HAP-1 (cell line): ENCODE data around the gene TKTL2.
"Not testable (repeated sequence)": the region's sequence is repeated elsewhere in the genome, so short reads cannot be mapped to it uniquely, and the experiment has no call there.

Experiments
- DNase-seq, 2 experiments: peaks; one replicate each; pipeline ENCODE4 v3.0.0-alpha.2; 2016 to 2020; ENCODE audit warnings: low spot score in 2 of 2
- H3K27me3 ChIP-seq: fragments of 250-450 bp; sonication (Bioruptor Pico); 2 replicates; pipeline ENCODE4 v1.5.1; 2020; ENCODE audit warnings: low read depth, mild to moderate bottlenecking, moderate library complexity
- H3K36me3 ChIP-seq: fragments of 250-450 bp; sonication (Bioruptor Pico); replicated peaks from 2 replicates; pipeline ENCODE4 v1.5.1; 2020; ENCODE audit warnings: mild to moderate bottlenecking
- H3K4me1 ChIP-seq: fragments of 250-450 bp; sonication (Bioruptor Pico); 2 replicates; pipeline ENCODE4 v1.5.1; 2020; ENCODE audit warnings: mild to moderate bottlenecking
- H3K4me3 ChIP-seq: fragments of 250-450 bp; sonication (Bioruptor Pico); 2 replicates; pipeline ENCODE4 v1.5.1; 2020; ENCODE audit warnings: mild to moderate bottlenecking, moderate library complexity
- H3K9me3 ChIP-seq: fragments of 250-450 bp; sonication (Bioruptor Pico); 2 replicates; pipeline ENCODE4 v1.5.1; 2020; ENCODE audit warnings: mild to moderate bottlenecking, moderate library complexity
- in situ Hi-C: fragments of 300-500 bp; cut with MboI; formaldehyde crosslinking; loops from 3 replicates; pipeline ENCODE4 v1.14.3; 2020; ENCODE audit warnings: low sequenced_read_pairs, inconsistent platforms, mixed read lengths

The TKTL2 gene

DNA sequence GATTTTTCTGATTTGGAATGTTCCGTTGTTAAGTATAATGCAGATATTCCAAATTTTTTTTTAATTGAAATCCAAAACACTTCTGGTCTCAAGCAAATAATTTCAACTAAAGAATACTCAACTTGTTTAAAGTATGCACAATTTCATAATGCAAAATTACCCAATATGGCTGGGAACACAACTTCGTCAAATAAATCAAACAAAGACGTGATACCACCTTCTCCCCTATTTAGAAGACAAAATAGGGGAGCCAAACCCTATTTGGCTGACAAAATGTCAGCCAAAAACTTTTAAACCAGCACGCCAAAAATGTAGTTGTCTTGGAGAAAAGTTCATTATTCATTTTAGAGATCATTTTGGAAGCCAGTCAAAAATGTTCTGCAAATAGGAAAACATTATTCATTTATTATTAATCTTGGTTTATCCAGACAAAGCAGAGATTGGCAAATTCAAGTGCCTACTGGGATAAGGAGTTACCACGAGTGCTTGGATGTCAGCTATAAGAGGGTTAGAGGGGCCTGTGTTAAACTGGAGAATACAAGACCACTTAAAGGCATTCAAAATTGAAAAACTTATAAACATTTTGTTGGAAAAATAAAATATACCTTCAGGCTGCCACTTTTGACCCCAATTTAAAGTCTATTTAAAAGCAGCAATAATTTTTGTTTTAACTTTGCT lies 3.3 kb upstream of the TKTL2 start:
- Histone ChIP-seq H3K9me3 (no peaks in the 10 kb centered on the region), H3K27me3 (no peaks in the 10 kb centered on the region), H3K4me3 (no peak overlapping the region), H3K4me1 (no peaks in the 10 kb centered on the region), H3K36me3 (no peaks in the 10 kb centered on the region)
- DNase-seq, result no peak
- in situ Hi-C loops, result no loop called here

DNA sequence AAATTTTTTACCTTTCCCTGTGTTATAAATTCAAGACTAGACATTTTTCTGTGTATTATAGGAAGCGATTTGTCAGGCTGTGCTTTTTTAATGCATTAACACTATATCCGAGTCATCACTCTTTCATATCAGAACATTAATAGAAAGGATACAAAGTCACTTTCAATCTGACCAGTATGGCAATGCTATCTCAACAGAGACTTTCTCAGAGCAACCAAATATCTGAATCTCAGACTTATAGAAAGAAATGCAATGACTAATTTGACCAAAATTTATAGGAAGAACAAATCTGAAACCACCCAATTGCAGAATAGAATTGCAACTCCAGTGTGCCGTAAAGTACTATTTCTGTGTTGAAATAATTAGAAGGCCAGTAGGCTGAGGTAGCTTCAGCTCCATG lies 473 bp upstream of the TKTL2 start:
- Histone ChIP-seq H3K4me3 (no peak overlapping the region), H3K27me3 (peaks cover 4% of the 10 kb centered on the region), H3K4me1 (no peaks in the 10 kb centered on the region), H3K36me3 (no peaks in the 10 kb centered on the region), H3K9me3 (no peaks in the 10 kb centered on the region)
- in situ Hi-C loops, result no loop called here
- no peak for DNase-seq

DNA sequence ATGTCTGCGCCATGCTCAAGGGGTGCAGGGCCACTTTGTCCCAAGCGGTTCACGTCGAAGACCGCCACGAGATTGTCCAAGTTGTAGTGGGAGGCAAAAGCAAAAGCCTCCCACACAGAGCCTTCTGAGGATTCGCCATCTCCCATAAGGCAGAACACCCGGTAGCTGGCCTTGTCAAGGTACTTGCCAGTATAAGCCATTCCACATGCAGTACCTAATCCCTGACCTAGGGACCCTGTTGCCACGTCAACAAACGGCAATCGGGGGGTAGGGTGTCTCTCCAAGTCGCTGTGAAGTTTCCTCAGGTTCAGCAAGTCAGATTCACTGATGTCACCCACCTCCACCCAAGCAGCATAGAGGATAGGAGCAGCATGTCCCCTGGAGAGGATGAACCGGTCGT lies 424 bp downstream of the TKTL2 start:
- Histone ChIP-seq H3K4me1 (no peaks in the 10 kb centered on the region), H3K9me3 (no peaks in the 10 kb centered on the region), H3K36me3 (no peaks in the 10 kb centered on the region), H3K27me3 (peaks cover 4% of the 10 kb centered on the region), H3K4me3 (no peak overlapping the region)
- DNase-seq, result no peak
- in situ Hi-C loops, result no loop called here

DNA sequence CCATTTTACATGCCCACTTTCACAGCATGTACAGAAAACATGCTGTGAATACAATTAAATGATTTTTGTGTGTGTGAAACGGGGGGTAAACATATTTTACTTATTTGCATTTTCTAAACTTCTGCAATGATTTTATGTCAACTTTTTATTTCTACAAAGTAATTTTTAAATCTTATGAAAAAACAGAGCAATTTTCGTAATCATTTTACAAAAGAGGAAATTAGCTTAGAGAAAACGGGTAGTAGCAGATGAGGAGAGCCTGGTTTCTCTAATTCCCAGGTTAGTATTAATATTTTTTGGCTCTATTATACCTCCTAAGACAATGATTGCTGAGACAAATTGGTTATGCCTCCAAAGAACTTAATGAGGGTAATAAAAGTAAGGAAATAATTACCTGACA lies 3.2 kb downstream of the TKTL2 start:
- in situ Hi-C loops, result no loop called here
- Histone ChIP-seq H3K4me1 (no peaks in the 10 kb centered on the region), H3K36me3 (no peaks in the 10 kb centered on the region), H3K27me3 (peaks cover 4% of the 10 kb centered on the region), H3K4me3 (no peak overlapping the region), H3K9me3 (no peaks in the 10 kb centered on the region)
- no peak for DNase-seq

DNA sequence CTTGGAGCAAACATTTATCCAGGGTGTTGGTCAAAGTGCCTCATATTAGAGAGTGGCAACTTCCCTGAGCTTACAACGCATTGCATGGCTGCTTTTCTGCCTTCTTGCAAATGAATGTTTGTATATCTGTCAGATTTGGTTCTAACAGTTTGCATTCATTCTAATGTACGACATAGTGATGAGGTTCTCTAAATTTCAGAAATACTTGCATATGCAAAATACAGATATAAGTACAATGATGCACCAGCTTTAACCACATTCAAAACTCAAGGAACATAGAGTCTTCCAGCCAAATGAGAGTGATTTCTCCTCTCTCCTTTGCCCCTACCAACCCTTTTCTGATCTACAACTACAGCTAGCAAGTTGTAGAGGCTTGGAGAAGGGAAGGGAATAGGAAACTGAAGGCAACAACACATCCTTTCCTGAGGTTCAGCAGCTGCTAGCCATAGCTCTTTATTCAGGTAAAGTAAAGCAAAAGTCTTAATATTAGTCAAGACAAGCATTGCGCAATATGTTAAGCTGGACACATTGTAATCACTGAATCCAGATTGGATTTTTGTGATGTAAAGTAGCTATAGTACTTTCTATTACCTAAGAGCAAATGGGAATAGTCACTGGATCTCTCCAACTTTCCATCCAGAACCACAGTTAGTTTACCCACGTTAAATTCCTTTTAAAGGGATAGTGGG lies 6.3 kb downstream of the TKTL2 start:
- in situ Hi-C loops, result no loop called here
- no peak overlapping the region for H3K4me3 ChIP-seq
- H3K27me3 ChIP-seq, result peaks cover 4% of the 10 kb centered on the region
- H3K4me1 ChIP-seq, result no peaks in the 10 kb centered on the region
- H3K36me3 ChIP-seq, result no peaks in the 10 kb centered on the region
- no peaks in the 10 kb centered on the region for H3K9me3 ChIP-seq
- no peak for DNase-seq

DNA sequence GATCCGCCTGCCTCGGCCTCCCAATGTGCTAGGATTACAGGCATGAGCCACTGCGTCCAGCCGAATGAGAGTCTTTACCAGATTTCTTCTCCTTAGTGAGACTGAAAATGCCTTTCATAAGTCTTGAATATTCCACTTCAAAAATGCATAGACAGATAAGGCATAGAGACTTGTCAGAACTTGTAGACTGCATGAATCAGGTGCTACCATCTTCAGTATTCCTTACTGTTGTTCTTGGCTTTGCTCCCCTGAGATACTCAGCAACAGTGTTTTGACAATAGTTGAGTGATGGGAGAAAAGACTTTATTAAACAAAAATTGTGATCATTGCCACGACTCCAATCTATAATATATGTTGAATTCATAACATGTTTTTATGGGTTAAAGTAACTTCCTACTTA lies 11.0 kb downstream of the TKTL2 start:
- in situ Hi-C loops, result no loop called here
- no peak overlapping the region for H3K4me3 ChIP-seq
- no peaks in the 10 kb centered on the region for H3K27me3 ChIP-seq
- H3K4me1 ChIP-seq, result no peaks in the 10 kb centered on the region
- no peaks in the 10 kb centered on the region for H3K9me3 ChIP-seq
- no peaks in the 10 kb centered on the region for H3K36me3 ChIP-seq
- no peak for DNase-seq

DNA sequence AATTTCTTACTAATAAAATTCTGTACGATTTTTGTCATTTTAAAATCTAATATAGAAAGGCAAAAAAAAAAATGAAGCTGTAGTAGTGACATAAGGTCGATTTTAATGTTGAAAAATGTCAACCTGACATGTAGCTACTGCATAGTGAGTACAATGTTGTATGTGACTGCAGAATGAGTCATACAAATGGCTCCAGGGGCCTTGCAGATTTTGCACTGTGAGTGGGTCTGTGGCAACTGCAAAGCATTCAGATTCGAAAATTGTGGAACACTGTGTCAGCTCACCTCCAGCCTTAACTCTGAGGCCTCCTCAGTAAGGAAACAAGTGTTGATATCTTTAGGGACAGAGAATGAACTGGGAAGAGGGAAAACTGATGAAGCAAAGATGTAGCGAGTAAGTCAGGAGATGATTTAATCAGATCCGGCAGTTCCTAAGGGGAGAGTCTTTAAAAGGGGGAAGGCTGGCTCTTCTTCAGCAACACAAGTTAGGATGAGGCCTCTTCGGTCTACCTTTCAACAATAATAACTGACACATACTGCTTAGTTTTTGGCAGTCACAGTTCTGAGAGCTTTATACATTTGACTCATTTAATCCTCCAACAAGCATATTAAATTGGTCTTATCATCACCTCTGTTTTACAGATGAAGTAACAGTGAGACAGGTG lies 24.9 kb downstream of the TKTL2 start:
- H3K36me3 ChIP-seq, result no peaks in the 10 kb centered on the region
- no peak overlapping the region for H3K4me3 ChIP-seq
- in situ Hi-C loops, result no loop called here
- no peaks in the 10 kb centered on the region for H3K4me1 ChIP-seq
- no peaks in the 10 kb centered on the region for H3K9me3 ChIP-seq
- DNase-seq, result no peak
- no peaks in the 10 kb centered on the region for H3K27me3 ChIP-seq

DNA sequence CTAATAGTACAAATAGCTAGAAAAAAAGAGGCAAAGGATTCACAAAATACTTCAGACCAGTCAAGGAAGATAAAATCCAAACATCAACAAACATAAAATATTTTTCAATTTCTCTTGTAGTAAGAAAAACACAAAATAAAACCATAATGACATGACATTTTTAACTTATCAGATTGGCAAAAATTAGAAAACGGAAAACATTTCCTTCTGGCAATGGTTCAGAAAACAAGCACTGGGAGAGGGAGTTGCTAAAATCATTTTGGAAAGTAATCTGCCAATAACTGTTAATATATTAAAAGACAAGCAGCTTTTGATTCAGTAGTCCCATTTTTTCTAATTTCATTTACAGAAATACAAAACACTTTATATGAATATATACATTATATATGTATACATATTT lies 26.1 kb downstream of the TKTL2 start:
- Histone ChIP-seq H3K9me3 (no peaks in the 10 kb centered on the region), H3K36me3 (no peaks in the 10 kb centered on the region), H3K4me3 (no peak overlapping the region), H3K4me1 (no peaks in the 10 kb centered on the region), H3K27me3 (no peaks in the 10 kb centered on the region)
- no peak for DNase-seq
- in situ Hi-C loops, result no loop called here

DNA sequence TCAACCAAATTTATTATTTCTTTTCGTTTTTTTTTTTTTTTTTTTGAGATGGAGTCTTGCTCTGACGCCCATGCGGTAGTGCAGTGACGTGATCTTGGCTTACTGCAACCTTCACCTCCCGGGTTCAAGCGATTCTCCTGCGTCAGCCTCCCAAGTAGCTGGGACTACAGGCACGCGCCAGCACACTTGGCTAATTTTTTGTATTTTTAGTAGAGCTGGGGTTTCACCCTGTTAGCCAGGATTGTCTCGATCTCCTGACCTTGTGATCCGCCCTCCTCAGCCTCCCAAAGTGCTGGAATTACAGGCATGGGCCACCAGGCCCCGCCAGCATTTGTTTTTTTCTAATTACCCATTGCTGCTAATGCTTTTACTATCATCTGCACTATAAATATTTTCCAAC lies 26.5 kb downstream of the TKTL2 start:
- H3K4me3 ChIP-seq, in situ Hi-C loops, H3K4me1 ChIP-seq, H3K27me3 ChIP-seq, H3K9me3 ChIP-seq, H3K36me3 ChIP-seq, DNase-seq: not testable (repeated sequence)

DNA sequence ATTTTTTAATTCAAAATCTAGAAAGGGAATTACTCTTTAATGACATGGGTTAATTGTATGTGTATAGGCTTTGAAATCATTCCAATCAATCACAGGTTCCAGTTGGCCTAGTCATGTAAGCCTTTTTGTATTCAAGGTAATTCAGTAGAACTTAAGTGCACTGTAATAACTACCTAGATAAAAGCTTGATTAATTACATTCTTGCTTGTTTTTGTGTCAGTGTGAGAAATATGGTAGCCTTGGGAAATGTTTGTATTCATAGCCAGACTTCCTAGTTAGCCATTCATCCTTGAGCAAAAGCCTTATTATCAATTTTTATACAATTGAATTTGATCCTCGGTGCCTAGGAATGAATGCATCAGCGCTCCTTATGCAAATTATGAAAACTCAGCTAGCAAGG lies 33.5 kb downstream of the TKTL2 start:
- H3K27me3 ChIP-seq, result no peaks in the 10 kb centered on the region
- DNase-seq, result no peak

More for the DNA sequence above, 33.5 kb downstream of the TKTL2 start:
- H3K9me3 ChIP-seq, result no peaks in the 10 kb centered on the region
- H3K4me3 ChIP-seq, result no peak overlapping the region
- H3K4me1 ChIP-seq, result no peaks in the 10 kb centered on the region
- H3K36me3 ChIP-seq, result no peaks in the 10 kb centered on the region
- in situ Hi-C loops, result no loop called here
